Measurements from ENCODE around the gene SPHK2.

The SPHK2 gene

GRCh38 chr19:48588670-48589401, 30.5 kb upstream of the SPHK2 start:
- Histone ChIP-seq H3K9me3 (ENCODE audit: control insufficient read depth in 2 of 2, low read length in 2 of 2) (no peaks in the 10 kb centered on the region), H3K27ac (ENCODE audit: low read length) (no peak overlapping the region), H3K36me3 (ENCODE audit: control insufficient read depth in 2 of 2, insufficient read depth in 2 of 2, low read length in 2 of 2) (no peaks in the 10 kb centered on the region), H3K4me1 (ENCODE audit: control insufficient read depth, insufficient read depth, low read length) (peaks cover 11% of the 10 kb centered on the region), H3K4me3 (ENCODE audit: low read length in 2 of 2) (peak overlapping the region; percentile 55 to 74), H3K9ac (ENCODE audit: low read length in 2 of 2) (peak overlapping the region in 1 of 2 donors; percentile 33), H3K27me3 (ENCODE audit: control insufficient read depth in 1 of 2, insufficient read depth in 2 of 2, low read length in 2 of 2) (peaks cover 0 to 4% of the 10 kb centered on the region in 2 donors)

GRCh38 chr19:48591021-48591420, 28.3 kb upstream of the SPHK2 start:
- Histone ChIP-seq H3K27ac (ENCODE audit: low read length) (no peak overlapping the region), H3K9me3 (ENCODE audit: control insufficient read depth in 2 of 2, low read length in 2 of 2) (no peaks in the 10 kb centered on the region), H3K4me1 (ENCODE audit: control insufficient read depth, insufficient read depth, low read length) (peaks cover 8% of the 10 kb centered on the region), H3K9ac (ENCODE audit: low read length in 2 of 2) (no peak overlapping the region), H3K4me3 (ENCODE audit: low read length in 2 of 2) (no peak overlapping the region), H3K36me3 (ENCODE audit: control insufficient read depth in 2 of 2, insufficient read depth in 2 of 2, low read length in 2 of 2) (no peaks in the 10 kb centered on the region), H3K27me3 (ENCODE audit: control insufficient read depth in 1 of 2, insufficient read depth in 2 of 2, low read length in 2 of 2) (peaks cover 0 to 4% of the 10 kb centered on the region in 2 donors)

- Histone ChIP-seq H3K27ac (ENCODE audit: low read length) (no peak overlapping the region), H3K9ac (ENCODE audit: low read length in 2 of 2) (no peak overlapping the region), H3K4me1 (ENCODE audit: control insufficient read depth, insufficient read depth, low read length) (no peaks in the 10 kb centered on the region), H3K4me3 (ENCODE audit: low read length in 2 of 2) (no peak overlapping the region), H3K36me3 (ENCODE audit: control insufficient read depth in 2 of 2, insufficient read depth in 2 of 2, low read length in 2 of 2) (no peaks in the 10 kb centered on the region), H3K9me3 (ENCODE audit: control insufficient read depth in 2 of 2, low read length in 2 of 2) (no peaks in the 10 kb centered on the region), H3K27me3 (ENCODE audit: control insufficient read depth in 1 of 2, insufficient read depth in 2 of 2, low read length in 2 of 2) (no peaks in the 10 kb centered on the region)
Measured at GRCh38 chr19:48595171-48595570, 24.1 kb upstream of the SPHK2 start.

- H3K9ac ChIP-seq (ENCODE audit: low read length in 2 of 2) = no peak overlapping the region
- no peaks in the 10 kb centered on the region for H3K4me1 ChIP-seq (ENCODE audit: control insufficient read depth, insufficient read depth, low read length)
- no peak overlapping the region for H3K4me3 ChIP-seq (ENCODE audit: low read length in 2 of 2)
- H3K36me3 ChIP-seq (ENCODE audit: control insufficient read depth in 2 of 2, insufficient read depth in 2 of 2, low read length in 2 of 2) = no peaks in the 10 kb centered on the region
- H3K27ac ChIP-seq (ENCODE audit: low read length) = no peak overlapping the region
- H3K27me3 ChIP-seq (ENCODE audit: control insufficient read depth in 1 of 2, insufficient read depth in 2 of 2, low read length in 2 of 2) = peaks cover 0 to under 1% of the 10 kb centered on the region in 2 donors
- no peaks in the 10 kb centered on the region for H3K9me3 ChIP-seq (ENCODE audit: control insufficient read depth in 2 of 2, low read length in 2 of 2)
Measured at GRCh38 chr19:48595833-48596232, 23.5 kb upstream of the SPHK2 start.

GRCh38 chr19:48596237-48596636, 23.1 kb upstream of the SPHK2 start:
- Histone ChIP-seq H3K27ac (ENCODE audit: low read length) (no peak overlapping the region), H3K4me3 (ENCODE audit: low read length in 2 of 2) (no peak overlapping the region), H3K27me3 (ENCODE audit: control insufficient read depth in 1 of 2, insufficient read depth in 2 of 2, low read length in 2 of 2) (peaks cover 0 to 2% of the 10 kb centered on the region in 2 donors), H3K9me3 (ENCODE audit: control insufficient read depth in 2 of 2, low read length in 2 of 2) (no peaks in the 10 kb centered on the region), H3K9ac (ENCODE audit: low read length in 2 of 2) (no peak overlapping the region), H3K4me1 (ENCODE audit: control insufficient read depth, insufficient read depth, low read length) (no peaks in the 10 kb centered on the region), H3K36me3 (ENCODE audit: control insufficient read depth in 2 of 2, insufficient read depth in 2 of 2, low read length in 2 of 2) (no peaks in the 10 kb centered on the region)

GRCh38 chr19:48596679-48597465, 22.4 kb upstream of the SPHK2 start:
- Histone ChIP-seq H3K4me1 (ENCODE audit: control insufficient read depth, insufficient read depth, low read length) (no peaks in the 10 kb centered on the region), H3K36me3 (ENCODE audit: control insufficient read depth in 2 of 2, insufficient read depth in 2 of 2, low read length in 2 of 2) (no peaks in the 10 kb centered on the region), H3K4me3 (ENCODE audit: low read length in 2 of 2) (no peak overlapping the region), H3K9me3 (ENCODE audit: control insufficient read depth in 2 of 2, low read length in 2 of 2) (no peaks in the 10 kb centered on the region), H3K27ac (ENCODE audit: low read length) (no peak overlapping the region), H3K9ac (ENCODE audit: low read length in 2 of 2) (no peak overlapping the region), H3K27me3 (ENCODE audit: control insufficient read depth in 1 of 2, insufficient read depth in 2 of 2, low read length in 2 of 2) (peaks cover 0 to 2% of the 10 kb centered on the region in 2 donors)

GRCh38 chr19:48598996-48599700, 20.2 kb upstream of the SPHK2 start:
- H3K27ac ChIP-seq (ENCODE audit: low read length) = no peak overlapping the region
- no peak overlapping the region for H3K4me3 ChIP-seq (ENCODE audit: low read length in 2 of 2)
- no peaks in the 10 kb centered on the region for H3K4me1 ChIP-seq (ENCODE audit: control insufficient read depth, insufficient read depth, low read length)
- H3K9ac ChIP-seq (ENCODE audit: low read length in 2 of 2) = no peak overlapping the region
- peaks cover 0 to 2% of the 10 kb centered on the region in 2 donors for H3K27me3 ChIP-seq (ENCODE audit: control insufficient read depth in 1 of 2, insufficient read depth in 2 of 2, low read length in 2 of 2)
- H3K36me3 ChIP-seq (ENCODE audit: control insufficient read depth in 2 of 2, insufficient read depth in 2 of 2, low read length in 2 of 2) = no peaks in the 10 kb centered on the region
- H3K9me3 ChIP-seq (ENCODE audit: control insufficient read depth in 2 of 2, low read length in 2 of 2) = no peaks in the 10 kb centered on the region

- H3K9me3 ChIP-seq (ENCODE audit: control insufficient read depth in 2 of 2, low read length in 2 of 2) = no peaks in the 10 kb centered on the region
- H3K27me3 ChIP-seq (ENCODE audit: control insufficient read depth in 1 of 2, insufficient read depth in 2 of 2, low read length in 2 of 2) = peaks cover 0 to 2% of the 10 kb centered on the region in 2 donors
- no peak overlapping the region for H3K27ac ChIP-seq (ENCODE audit: low read length)
- H3K36me3 ChIP-seq (ENCODE audit: control insufficient read depth in 2 of 2, insufficient read depth in 2 of 2, low read length in 2 of 2) = no peaks in the 10 kb centered on the region
- no peak overlapping the region for H3K9ac ChIP-seq (ENCODE audit: low read length in 2 of 2)
- H3K4me1 ChIP-seq (ENCODE audit: control insufficient read depth, insufficient read depth, low read length) = no peaks in the 10 kb centered on the region
- no peak overlapping the region for H3K4me3 ChIP-seq (ENCODE audit: low read length in 2 of 2)
Measured at GRCh38 chr19:48600679-48601417, 18.5 kb upstream of the SPHK2 start.

GRCh38 chr19:48603001-48603400, 16.3 kb upstream of the SPHK2 start:
- Histone ChIP-seq H3K27ac (ENCODE audit: low read length) (no peak overlapping the region), H3K4me3 (ENCODE audit: low read length in 2 of 2) (no peak overlapping the region), H3K9me3 (ENCODE audit: control insufficient read depth in 2 of 2, low read length in 2 of 2) (no peaks in the 10 kb centered on the region), H3K4me1 (ENCODE audit: control insufficient read depth, insufficient read depth, low read length) (no peaks in the 10 kb centered on the region), H3K36me3 (ENCODE audit: control insufficient read depth in 2 of 2, insufficient read depth in 2 of 2, low read length in 2 of 2) (no peaks in the 10 kb centered on the region), H3K9ac (ENCODE audit: low read length in 2 of 2) (no peak overlapping the region), H3K27me3 (ENCODE audit: control insufficient read depth in 1 of 2, insufficient read depth in 2 of 2, low read length in 2 of 2) (peaks cover 0 to 2% of the 10 kb centered on the region in 2 donors)

- Histone ChIP-seq H3K27me3 (ENCODE audit: control insufficient read depth in 1 of 2, insufficient read depth in 2 of 2, low read length in 2 of 2) (peaks cover 0 to 2% of the 10 kb centered on the region in 2 donors), H3K27ac (ENCODE audit: low read length) (no peak overlapping the region), H3K9me3 (ENCODE audit: control insufficient read depth in 2 of 2, low read length in 2 of 2) (no peaks in the 10 kb centered on the region), H3K4me1 (ENCODE audit: control insufficient read depth, insufficient read depth, low read length) (no peaks in the 10 kb centered on the region), H3K9ac (ENCODE audit: low read length in 2 of 2) (no peak overlapping the region), H3K36me3 (ENCODE audit: control insufficient read depth in 2 of 2, insufficient read depth in 2 of 2, low read length in 2 of 2) (no peaks in the 10 kb centered on the region), H3K4me3 (ENCODE audit: low read length in 2 of 2) (no peak overlapping the region)
Measured at GRCh38 chr19:48603449-48603848, 15.9 kb upstream of the SPHK2 start.
